GM21619 (cell line): Measurements from ENCODE around the gene TFDP2.
"Not testable (repeated sequence)": the region's sequence is repeated elsewhere in the genome, so short reads cannot be mapped to it uniquely, and the experiment has no call there.

ENCODE experiments used
- ATAC-seq: cut with Tn5 transposase; IDR thresholded peaks from one replicate; pipeline ENCODE4 v1.9.1; 2021; ENCODE audit not compliant: unreplicated experiment

TFDP2 gene

GRCh38 chr3:142026333-142026732, 123.0 kb downstream of the TFDP2 start:
- no peak for ATAC-seq

- peak; percentile 65 for ATAC-seq
Observed at GRCh38 chr3:142022381-142022780, 127.0 kb downstream of the TFDP2 start.

- no peak for ATAC-seq
Observed at GRCh38 chr3:142021127-142021526, 128.2 kb downstream of the TFDP2 start.

GRCh38 chr3:142019794-142020320, 129.5 kb downstream of the TFDP2 start:
- ATAC-seq, result peak; percentile 84

GRCh38 chr3:142013993-142014392, 135.4 kb downstream of the TFDP2 start:
- ATAC-seq, result no peak

- no peak for ATAC-seq
Observed at GRCh38 chr3:142013326-142013980, 135.9 kb downstream of the TFDP2 start.

- no peak for ATAC-seq
Observed at GRCh38 chr3:142009029-142009428, 140.3 kb downstream of the TFDP2 start.

- no peak for ATAC-seq
Observed at GRCh38 chr3:142007710-142008399, 141.5 kb downstream of the TFDP2 start.

- ATAC-seq, result not testable (repeated sequence)
Observed at GRCh38 chr3:142004957-142005356, 144.4 kb downstream of the TFDP2 start.

GRCh38 chr3:142004025-142004424, 145.3 kb downstream of the TFDP2 start:
- ATAC-seq, result no peak

GRCh38 chr3:142003291-142003690, 146.1 kb downstream of the TFDP2 start:
- no peak for ATAC-seq

GRCh38 chr3:142000325-142000870, 148.9 kb downstream of the TFDP2 start:
- ATAC-seq, result no peak

GRCh38 chr3:141998669-141999290, 150.6 kb downstream of the TFDP2 start:
- ATAC-seq, result no peak

- peak; percentile 53 for ATAC-seq
Observed at GRCh38 chr3:141996437-141996836, 152.9 kb downstream of the TFDP2 start.

GRCh38 chr3:141994856-141995255, 154.5 kb downstream of the TFDP2 start:
- no peak for ATAC-seq

- no peak for ATAC-seq
Observed at GRCh38 chr3:141992512-141992911, 156.8 kb downstream of the TFDP2 start.

GRCh38 chr3:141986548-141987107, 162.7 kb downstream of the TFDP2 start:
- no peak for ATAC-seq

GRCh38 chr3:141981084-141981483, 168.3 kb downstream of the TFDP2 start:
- ATAC-seq, result no peak

GRCh38 chr3:141979050-141979671, 170.2 kb downstream of the TFDP2 start:
- ATAC-seq, result no peak

GRCh38 chr3:141974777-141975176, 174.6 kb downstream of the TFDP2 start:
- ATAC-seq, result not testable (repeated sequence)

- no peak for ATAC-seq
Observed at GRCh38 chr3:141972399-141972798, 176.9 kb downstream of the TFDP2 start.
